ENCODE data around the gene INPP4B.
"Not testable (repeated sequence)": the region's sequence is repeated elsewhere in the genome, so short reads cannot be mapped to it uniquely, and the experiment has no call there.

Gene INPP4B

DNA sequence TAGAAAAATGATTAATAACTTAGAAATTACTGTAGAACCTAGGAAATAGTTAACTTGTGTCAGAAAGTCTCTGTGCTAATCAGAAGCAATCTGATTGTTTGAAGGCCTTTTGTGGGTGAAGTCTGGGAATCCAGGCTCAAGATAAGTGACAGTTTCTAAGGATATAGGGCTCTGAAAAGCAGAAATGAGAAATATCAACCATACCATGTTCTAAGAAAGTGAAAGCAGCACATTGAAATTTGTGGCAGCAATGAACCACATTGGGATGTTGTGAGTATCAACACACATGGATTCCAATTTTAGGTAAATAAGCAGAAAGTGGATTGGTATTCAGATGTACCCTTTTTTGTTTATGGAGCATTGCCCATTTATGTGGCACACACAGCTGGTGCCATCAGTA, 745.2 kb downstream of the INPP4B start:
- DNase-seq: no peak

DNA sequence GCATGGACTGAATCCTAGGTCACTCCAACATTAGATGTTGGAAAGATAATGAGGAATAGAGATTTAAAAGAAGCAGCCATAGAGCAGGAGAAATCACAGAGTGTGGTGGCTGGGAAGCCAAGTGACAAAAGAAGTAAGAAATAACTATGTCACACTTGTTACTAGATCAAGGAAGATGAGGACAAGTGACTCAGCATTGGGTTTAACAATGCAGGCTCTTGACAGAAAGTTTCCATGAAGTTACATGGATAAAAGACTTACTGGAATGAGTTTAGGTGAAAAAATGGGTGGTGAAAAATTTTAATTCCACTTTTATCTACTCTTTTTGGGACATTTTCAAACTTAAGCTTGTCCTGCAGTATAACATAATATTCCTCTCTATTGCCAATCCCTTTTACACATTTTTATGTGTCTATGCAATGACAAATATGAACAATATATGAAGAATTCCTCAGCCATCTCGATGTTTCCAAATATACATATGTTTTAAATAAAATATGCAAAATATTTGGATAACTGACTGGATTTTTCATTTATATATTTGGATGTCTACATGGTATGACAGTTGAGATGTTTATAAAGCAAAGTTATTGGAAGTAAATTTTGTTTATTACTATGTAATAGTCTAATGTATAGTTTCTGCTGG, 747.1 kb downstream of the INPP4B start:
- no peak for DNase-seq

DNA sequence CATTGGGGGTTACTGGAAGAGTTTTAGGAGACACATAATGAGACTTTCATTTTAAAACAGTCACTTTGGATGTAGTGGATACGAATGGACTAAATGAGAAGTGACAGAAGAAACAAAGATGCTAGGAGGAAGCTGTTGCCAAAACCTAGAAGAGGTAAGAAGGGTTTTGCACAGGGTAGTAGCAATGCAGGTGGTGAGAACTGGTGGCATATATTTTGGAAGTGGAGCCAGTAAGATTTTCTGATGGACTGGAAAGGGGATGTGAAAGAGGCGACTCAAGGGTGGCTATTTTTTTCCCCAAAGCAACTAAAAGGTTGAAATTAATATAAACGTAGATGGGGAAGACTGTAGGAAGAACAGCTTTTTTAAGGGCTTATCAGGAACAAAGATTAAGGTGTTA, 747.7 kb downstream of the INPP4B start:
- DNase-seq: no peak

- DNase-seq: no peak
Measured at GRCh38 chr4:142097015-142097414, 749.1 kb downstream of the INPP4B start.

GRCh38 chr4:142095886-142096605, 750.1 kb downstream of the INPP4B start:
- DNase-seq: no peak

DNA sequence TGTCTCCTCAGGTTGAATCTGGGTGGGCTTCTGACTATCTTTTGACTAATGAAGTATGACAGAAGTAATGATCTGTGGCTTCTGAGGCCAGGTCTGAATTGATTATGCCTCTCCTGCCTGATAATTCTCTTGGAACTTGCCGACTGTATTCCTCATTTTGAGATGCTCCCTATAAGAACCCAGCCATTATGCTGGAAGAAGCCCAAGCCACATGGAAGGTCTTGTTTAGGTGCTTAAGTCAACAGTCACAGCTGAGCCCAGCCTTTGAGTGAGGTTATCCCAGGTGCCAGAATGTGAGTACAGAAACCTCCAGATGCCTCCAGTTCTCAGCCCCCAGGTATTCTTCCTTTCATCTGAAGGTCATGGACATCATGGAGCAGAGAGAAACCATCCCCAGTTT, 753.2 kb downstream of the INPP4B start:
- no peak for DNase-seq

DNA sequence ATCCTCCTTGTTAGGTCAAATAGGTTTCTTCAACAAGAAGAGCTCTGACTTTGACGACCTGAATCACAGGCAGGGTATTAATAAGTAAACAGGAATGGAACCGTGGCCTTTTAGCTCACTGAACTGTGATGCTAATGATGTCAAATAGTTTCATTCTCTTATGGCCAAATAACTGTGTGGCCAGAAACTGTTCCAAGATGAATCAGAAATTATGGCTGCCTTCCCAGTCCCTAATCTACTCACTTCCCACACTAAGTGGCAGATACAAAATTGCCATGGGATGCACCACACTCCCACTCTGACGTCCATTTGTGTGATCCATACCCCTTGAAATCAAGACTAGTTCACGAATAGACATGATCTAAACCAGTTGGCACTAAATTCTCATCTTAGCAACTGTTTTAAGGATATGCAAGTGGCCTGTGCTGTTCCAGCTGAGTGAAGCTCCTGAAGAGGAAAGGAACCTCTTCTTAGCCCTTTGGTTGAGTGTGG, 754.4 kb downstream of the INPP4B start:
- DNase-seq: no peak

GRCh38 chr4:142091085-142091513, 755.0 kb downstream of the INPP4B start:
- no peak for DNase-seq

DNA sequence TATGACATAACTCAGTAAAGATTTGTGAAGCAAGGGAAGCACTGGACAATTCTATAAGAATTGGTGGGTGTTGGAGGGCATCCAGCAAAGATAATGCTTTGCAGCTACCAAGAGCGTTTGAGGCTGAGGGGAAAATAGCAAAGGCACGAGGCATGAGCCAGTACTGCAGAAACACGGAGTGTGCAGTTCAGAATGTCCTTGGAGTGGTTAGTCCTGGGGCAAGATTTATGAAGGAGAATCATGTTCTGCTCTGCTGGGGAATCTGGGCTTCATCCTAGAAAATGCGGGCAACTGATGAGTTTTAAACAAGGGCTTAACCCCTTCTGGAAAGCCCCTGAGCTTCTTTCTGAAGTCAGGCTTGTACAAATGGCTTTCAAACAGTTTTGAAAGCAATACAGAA, 757.2 kb downstream of the INPP4B start:
- no peak for DNase-seq

GRCh38 chr4:142085513-142086292, 760.4 kb downstream of the INPP4B start:
- no peak for DNase-seq

- DNase-seq: no peak
Measured at GRCh38 chr4:142083264-142083663, 762.8 kb downstream of the INPP4B start.

DNA sequence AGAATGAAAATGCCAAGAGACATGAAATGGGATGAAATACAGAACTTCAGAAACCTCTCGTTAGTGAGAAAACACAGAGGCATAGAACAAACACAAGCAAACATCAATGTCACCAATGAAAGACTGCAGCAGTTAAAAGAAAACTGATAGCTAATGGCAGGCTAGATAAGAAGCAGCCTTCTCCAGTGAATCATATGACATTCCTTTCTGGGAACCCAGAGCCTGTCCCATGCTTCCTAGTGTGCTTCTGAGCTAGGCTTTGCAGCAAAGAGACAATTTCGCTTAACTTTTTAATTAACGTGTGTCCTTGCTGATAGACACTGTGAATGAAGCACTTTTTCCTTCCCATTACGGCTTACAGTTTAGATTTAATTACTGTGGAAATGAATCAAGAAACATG, 765.1 kb downstream of the INPP4B start:
- no peak for DNase-seq

GRCh38 chr4:142079959-142080358, 766.1 kb downstream of the INPP4B start:
- no peak for DNase-seq

GRCh38 chr4:142077048-142077447, 769.1 kb downstream of the INPP4B start:
- DNase-seq: no peak

DNA sequence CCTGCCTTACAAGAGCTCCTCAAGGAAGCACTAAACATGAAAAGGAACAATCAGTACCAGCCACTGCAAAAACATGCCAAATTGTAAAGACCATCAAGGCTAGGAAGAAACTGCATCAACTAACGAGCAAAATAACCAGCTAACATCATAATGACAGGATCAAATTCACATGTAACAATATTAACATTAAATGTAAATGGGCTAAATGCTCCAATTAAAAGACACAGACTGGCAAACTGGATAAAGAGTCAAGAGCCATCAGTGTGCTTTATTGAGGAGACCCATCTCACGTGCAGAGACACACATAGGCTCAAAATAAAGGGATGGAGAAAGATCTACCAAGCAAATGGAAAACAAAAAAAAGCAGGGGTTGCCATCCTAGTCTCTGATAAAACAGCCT, 777.8 kb downstream of the INPP4B start:
- DNase-seq: not testable (repeated sequence)

GRCh38 chr4:142066562-142066961, 779.5 kb downstream of the INPP4B start:
- not testable (repeated sequence) for DNase-seq

- no peak for DNase-seq
Measured at GRCh38 chr4:142065086-142065647, 780.9 kb downstream of the INPP4B start.

GRCh38 chr4:142064181-142064580, 781.9 kb downstream of the INPP4B start:
- no peak for DNase-seq

- no peak for DNase-seq
Measured at GRCh38 chr4:142045996-142046395, 800.1 kb downstream of the INPP4B start.

GRCh38 chr4:142044271-142044670, 801.8 kb downstream of the INPP4B start:
- DNase-seq: no peak

DNA sequence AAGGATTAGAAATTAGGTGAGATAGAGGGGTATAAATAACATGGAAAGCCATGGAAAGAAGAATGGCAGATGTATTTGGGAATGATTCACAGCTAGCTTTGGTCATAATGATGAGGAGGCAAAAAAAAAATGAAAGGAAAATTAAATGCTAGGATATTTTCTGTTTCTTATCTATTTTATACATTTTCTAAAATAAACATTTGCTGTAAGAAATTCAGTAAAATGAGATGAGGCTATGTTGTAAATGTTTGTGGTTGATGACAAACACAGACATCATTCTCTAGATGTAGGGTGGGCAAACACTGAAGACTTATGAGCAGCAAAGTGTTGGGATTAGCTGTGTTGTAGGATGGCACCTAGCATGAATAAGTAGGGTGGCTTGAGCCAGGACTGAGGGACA, 802.6 kb downstream of the INPP4B start:
- DNase-seq: no peak

DNA sequence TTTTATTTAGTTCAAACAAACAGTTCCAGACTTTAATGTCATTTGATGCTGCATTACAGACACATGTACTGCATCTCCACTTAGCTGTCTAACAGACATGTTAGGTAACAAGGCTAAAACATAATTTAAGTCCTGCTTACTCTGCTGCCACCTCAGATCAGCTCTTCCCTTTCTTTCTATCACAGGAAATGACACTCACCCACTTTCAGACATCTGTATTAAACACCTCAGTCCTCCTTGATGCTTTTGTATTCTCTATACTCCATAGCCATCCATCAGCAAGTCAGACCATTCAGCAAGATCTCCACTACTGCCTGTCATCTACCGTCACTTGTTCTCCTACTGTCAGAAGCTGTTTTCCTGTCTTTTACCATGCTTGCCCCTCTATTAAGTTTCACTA, 804.3 kb downstream of the INPP4B start:
- DNase-seq: no peak

- DNase-seq: no peak
Measured at GRCh38 chr4:142040043-142040442, 806.1 kb downstream of the INPP4B start.

Data from activated T-cell treated with anti-CD3 and anti-CD28 coated beads, Interleukin-2, amount 50 U/mL, for 48 hours (primary cell).